AG09319 (cell line): Measurements from ENCODE around the gene ELMO1.

Experiments used
- DNase-seq: peaks from one replicate; pipeline ENCODE4 v3.0.0-alpha.2; 2010; ENCODE audit warnings: low read depth; ENCODE audit errors: extremely low read depth
- TF ChIP-seq, protein P1 (sequence below): IDR thresholded peaks from 2 replicates; pipeline ENCODE4 v1.5.1; 2011; ENCODE audit warnings: low read depth, mild to moderate bottlenecking, inconsistent platforms, low read length, moderate library complexity

Gene ELMO1

DNA sequence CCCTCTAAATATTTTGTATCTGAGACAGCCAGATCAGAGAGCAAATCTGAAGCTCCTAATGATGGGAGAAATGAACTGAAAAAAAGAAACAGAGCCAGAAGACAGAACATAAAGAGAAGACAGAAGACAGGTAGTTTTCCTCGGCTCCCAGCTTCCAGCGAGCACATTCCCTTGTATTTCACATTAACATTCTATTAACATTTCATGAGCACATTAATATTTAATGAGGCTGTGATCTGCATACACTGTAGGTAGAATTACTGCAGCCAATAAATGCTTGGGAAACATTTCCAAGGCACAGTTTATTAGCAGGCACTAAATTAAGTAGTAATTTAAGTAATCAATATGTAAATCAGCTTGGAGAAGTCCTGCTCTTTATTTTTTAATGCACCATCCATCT, 349.9 kb downstream of the ELMO1 start:
- DNase-seq: no peak
- TF ChIP-seq, protein P1, sequence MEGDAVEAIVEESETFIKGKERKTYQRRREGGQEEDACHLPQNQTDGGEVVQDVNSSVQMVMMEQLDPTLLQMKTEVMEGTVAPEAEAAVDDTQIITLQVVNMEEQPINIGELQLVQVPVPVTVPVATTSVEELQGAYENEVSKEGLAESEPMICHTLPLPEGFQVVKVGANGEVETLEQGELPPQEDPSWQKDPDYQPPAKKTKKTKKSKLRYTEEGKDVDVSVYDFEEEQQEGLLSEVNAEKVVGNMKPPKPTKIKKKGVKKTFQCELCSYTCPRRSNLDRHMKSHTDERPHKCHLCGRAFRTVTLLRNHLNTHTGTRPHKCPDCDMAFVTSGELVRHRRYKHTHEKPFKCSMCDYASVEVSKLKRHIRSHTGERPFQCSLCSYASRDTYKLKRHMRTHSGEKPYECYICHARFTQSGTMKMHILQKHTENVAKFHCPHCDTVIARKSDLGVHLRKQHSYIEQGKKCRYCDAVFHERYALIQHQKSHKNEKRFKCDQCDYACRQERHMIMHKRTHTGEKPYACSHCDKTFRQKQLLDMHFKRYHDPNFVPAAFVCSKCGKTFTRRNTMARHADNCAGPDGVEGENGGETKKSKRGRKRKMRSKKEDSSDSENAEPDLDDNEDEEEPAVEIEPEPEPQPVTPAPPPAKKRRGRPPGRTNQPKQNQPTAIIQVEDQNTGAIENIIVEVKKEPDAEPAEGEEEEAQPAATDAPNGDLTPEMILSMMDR: no peak

DNA sequence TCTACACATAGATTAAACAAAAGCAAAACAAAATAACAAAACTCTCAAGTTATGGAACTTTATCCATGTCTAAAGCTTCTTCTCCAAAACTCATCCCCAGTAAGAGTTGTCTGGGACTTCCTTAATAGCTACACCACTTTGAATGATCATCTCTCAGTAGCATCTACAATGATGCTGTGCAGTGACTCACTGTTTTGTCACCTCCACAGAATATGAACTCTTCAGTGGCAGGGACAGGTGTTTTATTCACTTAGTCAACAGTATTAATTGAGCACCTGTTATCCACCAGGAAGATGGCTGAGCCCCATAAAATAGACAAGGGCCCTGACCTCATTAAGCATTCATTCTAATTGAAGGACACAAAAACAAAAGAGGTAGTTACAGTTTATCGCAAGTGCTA, 350.7 kb downstream of the ELMO1 start:
- no peak for DNase-seq
- TF ChIP-seq, protein P1: no peak

DNA sequence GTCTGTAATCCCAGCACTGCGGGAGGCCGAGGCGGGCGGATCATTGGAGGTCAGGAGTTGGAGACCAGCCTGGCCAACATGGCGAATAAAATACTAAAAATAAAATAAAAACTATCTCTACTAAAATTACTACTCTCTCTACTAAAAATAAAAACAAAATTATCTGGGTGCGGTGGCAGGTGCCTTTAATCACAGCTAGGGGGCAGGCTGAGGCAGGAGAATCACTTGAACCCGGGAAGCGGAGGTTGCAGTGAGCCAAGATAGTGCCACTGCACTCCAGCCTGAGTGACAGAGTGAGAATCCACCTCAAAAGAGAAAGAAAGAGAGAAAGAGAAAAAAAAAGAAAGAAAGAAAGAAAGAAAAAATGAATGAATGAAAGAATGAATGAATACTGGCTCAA, 351.4 kb downstream of the ELMO1 start:
- TF ChIP-seq, protein P1: no peak
- DNase-seq: no peak

DNA sequence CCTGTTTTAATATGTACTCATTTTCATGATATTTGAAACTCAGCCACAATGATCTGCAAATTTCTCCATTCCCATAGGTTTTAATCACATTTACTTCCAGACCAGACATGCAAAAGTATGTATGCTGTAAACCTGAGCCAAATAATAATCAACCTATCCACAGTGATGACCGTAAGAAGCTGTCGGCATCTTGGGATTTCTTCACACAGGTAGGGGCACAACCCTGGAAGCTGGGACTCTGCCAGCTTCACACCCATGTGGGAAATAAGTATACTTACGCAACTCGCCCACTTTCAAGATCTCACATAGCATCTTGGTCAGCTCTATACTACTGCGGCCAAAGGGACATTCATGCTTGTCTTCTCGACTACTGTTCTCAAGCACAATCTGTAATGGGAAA, 352.3 kb downstream of the ELMO1 start:
- TF ChIP-seq, protein P1: no peak
- no peak for DNase-seq

DNA sequence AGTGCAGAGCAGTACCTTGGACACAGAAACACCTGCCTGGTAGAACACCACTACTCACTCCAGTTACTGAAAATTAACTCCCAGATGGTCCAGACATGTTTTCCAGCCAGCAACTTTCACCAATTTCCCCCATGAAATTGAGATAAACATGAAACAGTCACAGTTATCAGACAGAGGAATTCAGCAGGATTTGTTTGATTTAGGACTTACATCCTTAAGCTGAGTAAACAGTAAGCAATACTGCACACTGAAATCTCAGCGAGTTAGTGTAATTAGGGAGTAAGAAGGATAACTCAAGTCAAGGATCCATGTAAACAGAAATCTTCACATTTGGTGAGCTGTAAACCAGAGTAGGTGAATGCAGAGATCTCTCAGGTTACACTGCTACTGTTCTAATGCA, 353.5 kb downstream of the ELMO1 start:
- TF ChIP-seq, protein P1: no peak
- no peak for DNase-seq

DNA sequence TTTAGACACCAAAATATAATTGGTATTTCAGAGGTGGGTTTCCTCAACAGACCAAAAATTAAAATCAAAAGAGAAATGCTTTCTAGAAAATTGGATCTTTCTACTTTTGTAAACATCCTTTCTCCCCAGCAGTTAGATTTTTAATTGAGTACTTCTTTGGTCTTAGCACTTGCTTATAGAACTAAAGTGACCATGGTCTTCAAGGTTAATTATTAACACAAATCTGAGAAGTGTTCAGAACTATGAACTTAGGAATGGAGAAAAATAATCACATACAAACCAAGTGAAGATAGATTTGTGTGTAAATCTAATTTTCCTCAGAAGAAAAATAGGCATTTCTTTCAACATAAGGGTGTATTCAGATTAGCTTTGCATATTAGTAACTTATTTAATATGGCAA, 355.4 kb downstream of the ELMO1 start:
- DNase-seq: no peak
- TF ChIP-seq, protein P1: no peak

DNA sequence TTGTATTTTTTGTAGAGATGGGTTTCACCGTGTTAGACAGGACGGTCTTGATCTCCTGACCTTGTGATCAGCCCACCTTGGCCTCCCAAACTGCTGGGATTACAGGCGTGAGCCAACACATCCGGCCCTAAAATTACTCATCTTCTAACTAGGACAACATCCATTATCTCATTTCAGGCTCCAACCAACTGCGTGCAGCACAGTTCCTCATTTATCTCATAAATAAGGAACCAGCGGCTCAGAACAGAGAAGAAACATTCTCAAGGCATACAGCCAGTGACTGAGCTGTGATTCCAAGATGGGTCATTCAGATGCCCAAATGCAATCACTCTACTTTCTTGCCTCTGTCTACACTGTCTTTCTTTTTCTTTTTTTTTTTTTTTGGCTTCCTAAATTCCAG, 356.1 kb downstream of the ELMO1 start:
- TF ChIP-seq, protein P1: no peak
- no peak for DNase-seq
